ENCODE results near the gene MBD3. TPM values are rescaled to one million over a fixed set of nuclear protein-coding genes. Genes with fewer than 3 reads are reported as not detected.

The MBD3 gene
- polyA plus RNA-seq, 1 donor (not counting 4 experiments of a cell fraction or from before 2014, with no cell fraction given) = 16.6 TPM

GRCh38 chr19:1555487-1556389 lies 36.9 kb downstream of the MBD3 start:
- TF ChIP-seq EZH2 (IDR thresholded peaks at IDR 0.05; ENCODE audit: low read length) = no peak
- no peak for TF ChIP-seq CTCF (optimal IDR thresholded peaks at IDR 0.05 in 1 of 3, IDR thresholded peaks at IDR 0.05 in 1 of 3, conservative IDR thresholded peaks at IDR 0.05 in 1 of 3; ENCODE audit: extremely low read depth in 1 of 3, insufficient read depth in 2 of 3, low read length in 3 of 3)
- Histone ChIP-seq H3K36me3 (ENCODE audit: control insufficient read depth in 2 of 2, extremely low read depth in 1 of 2, insufficient read depth in 2 of 2, low read length in 2 of 2) (peaks cover 0 to 4% of the 10 kb centered on the region in 2 experiments), H3K9me1 (ENCODE audit: control insufficient read depth, extremely low read depth, insufficient read depth, low read length) (no peaks in the 10 kb centered on the region), H3K79me2 (ENCODE audit: control insufficient read depth, insufficient read depth, low read length) (peaks cover 7% of the 10 kb centered on the region), H3K4me3 (ENCODE audit: control insufficient read depth in 2 of 3, extremely low read depth in 1 of 3, insufficient read depth in 2 of 3, low read depth in 1 of 3, low read length in 3 of 3) (no peak overlapping the region), H2AFZ (ENCODE audit: control insufficient read depth, low read length) (no peak overlapping the region), H3K4me1 (ENCODE audit: control insufficient read depth, extremely low read depth, insufficient read depth, low read length) (no peaks in the 10 kb centered on the region), H4K20me1 (ENCODE audit: control insufficient read depth, extremely low read depth, insufficient read depth, low read length) (no peaks in the 10 kb centered on the region), H3K27me3 (ENCODE audit: control insufficient read depth, extremely low read depth, insufficient read depth, low read length) (no peaks in the 10 kb centered on the region), H3K9me3 (ENCODE audit: control insufficient read depth, low read depth, low read length) (no peaks in the 10 kb centered on the region), H3K9ac (ENCODE audit: control insufficient read depth, extremely low read depth, insufficient read depth, low read length) (no peak overlapping the region), H3K4me2 (ENCODE audit: control insufficient read depth, extremely low read depth, insufficient read depth, low read depth, low read length) (no peak overlapping the region), H3K27ac (ENCODE audit: control insufficient read depth, insufficient read depth, low read length) (no peak overlapping the region)
- DNase-seq (ENCODE audit: low read depth, low spot score) (no peak), FAIRE-seq (no peak)
- dilution Hi-C loops (cut with MboI; ENCODE audit: extremely low pct_ligation_motif_present, low sequenced_read_pairs) = no loop called here

- DNase-seq (ENCODE audit: low read depth, low spot score) (no peak), FAIRE-seq (no peak)
- dilution Hi-C loops (cut with MboI; ENCODE audit: extremely low pct_ligation_motif_present, low sequenced_read_pairs) = no loop called here
- H4K20me1 ChIP-seq (ENCODE audit: control insufficient read depth, extremely low read depth, insufficient read depth, low read length) = no peaks in the 10 kb centered on the region
- H3K27ac ChIP-seq (ENCODE audit: control insufficient read depth, insufficient read depth, low read length) = no peak overlapping the region
- H3K79me2 ChIP-seq (ENCODE audit: control insufficient read depth, insufficient read depth, low read length) = peaks cover 2% of the 10 kb centered on the region
- TF ChIP-seq EZH2 (IDR thresholded peaks at IDR 0.05; ENCODE audit: low read length) (no peak), CTCF (optimal IDR thresholded peaks at IDR 0.05 in 1 of 3, IDR thresholded peaks at IDR 0.05 in 1 of 3, conservative IDR thresholded peaks at IDR 0.05 in 1 of 3; ENCODE audit: extremely low read depth in 1 of 3, insufficient read depth in 2 of 3, low read length in 3 of 3) (no peak)
- H3K4me2 ChIP-seq (ENCODE audit: control insufficient read depth, extremely low read depth, insufficient read depth, low read depth, low read length) = no peak overlapping the region
- H3K4me3 ChIP-seq (ENCODE audit: control insufficient read depth in 2 of 3, extremely low read depth in 1 of 3, insufficient read depth in 2 of 3, low read depth in 1 of 3, low read length in 3 of 3) = no peak overlapping the region
- H2AFZ ChIP-seq (ENCODE audit: control insufficient read depth, low read length) = no peak overlapping the region
- H3K4me1 ChIP-seq (ENCODE audit: control insufficient read depth, extremely low read depth, insufficient read depth, low read length) = no peaks in the 10 kb centered on the region
- H3K9me3 ChIP-seq (ENCODE audit: control insufficient read depth, low read depth, low read length) = no peaks in the 10 kb centered on the region
- H3K9ac ChIP-seq (ENCODE audit: control insufficient read depth, extremely low read depth, insufficient read depth, low read length) = no peak overlapping the region
- no peaks in the 10 kb centered on the region for H3K9me1 ChIP-seq (ENCODE audit: control insufficient read depth, extremely low read depth, insufficient read depth, low read length)
- peaks cover 0 to 4% of the 10 kb centered on the region in 2 experiments for H3K36me3 ChIP-seq (ENCODE audit: control insufficient read depth in 2 of 2, extremely low read depth in 1 of 2, insufficient read depth in 2 of 2, low read length in 2 of 2)
- H3K27me3 ChIP-seq (ENCODE audit: control insufficient read depth, extremely low read depth, insufficient read depth, low read length) = no peaks in the 10 kb centered on the region
Measured at GRCh38 chr19:1554968-1555367, 37.7 kb downstream of the MBD3 start.
